NK-92 treated with Interleukin-12 subunit alpha and Interleukin-12 subunit beta, amount 100 ng/mL, for 24 hours (cell line): ENCODE results near the gene SNRPN.
"Not testable (repeated sequence)": the region's sequence is repeated elsewhere in the genome, so short reads cannot be mapped to it uniquely, and the experiment has no call there.

Source experiments
- DNase-seq: peaks from one replicate; lab custom pipeline; 2025; lab: John Stamatoyannopoulos, UW

SNRPN gene

DNA sequence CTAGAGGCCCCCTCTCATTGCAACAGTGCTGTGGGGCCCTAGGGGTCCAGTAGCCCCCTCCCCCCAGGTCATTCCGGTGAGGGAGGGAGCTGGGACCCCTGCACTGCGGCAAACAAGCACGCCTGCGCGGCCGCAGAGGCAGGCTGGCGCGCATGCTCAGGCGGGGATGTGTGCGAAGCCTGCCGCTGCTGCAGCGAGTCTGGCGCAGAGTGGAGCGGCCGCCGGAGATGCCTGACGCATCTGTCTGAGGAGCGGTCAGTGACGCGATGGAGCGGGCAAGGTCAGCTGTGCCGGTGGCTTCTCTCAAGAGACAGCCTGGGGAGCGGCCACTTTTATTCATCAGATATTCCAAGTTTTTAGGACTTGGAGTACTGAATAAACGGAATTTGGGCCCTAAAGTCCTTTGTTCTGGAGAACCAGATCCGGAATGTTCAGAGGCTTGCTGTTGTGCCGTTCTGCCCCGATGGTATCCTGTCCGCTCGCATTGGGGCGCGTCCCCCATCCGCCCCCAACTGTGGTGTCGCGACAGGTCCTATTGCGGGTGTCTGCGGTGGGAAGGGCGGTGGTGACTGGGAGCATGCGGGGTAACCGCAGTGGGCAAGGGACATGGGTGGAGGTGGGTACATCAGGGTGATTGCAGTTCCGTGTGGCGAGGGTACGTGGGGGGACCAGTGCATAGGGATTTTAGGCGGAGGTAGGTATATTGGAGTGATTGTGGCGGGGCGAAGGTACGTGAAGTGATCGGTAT, at the start of gene SNRPN, which contains the start of gene SNURF:
TSS of gene SNRPN (plus strand) at position 205 of the 748 bp plus-strand sequence. CDS start 19,467 bp downstream, outside the sequence.
TSS of gene SNURF (plus strand) at position 205 of the 748 bp plus-strand sequence. CDS start at position 267, 62 bp downstream.
- peak; percentile 45 for DNase-seq

DNA sequence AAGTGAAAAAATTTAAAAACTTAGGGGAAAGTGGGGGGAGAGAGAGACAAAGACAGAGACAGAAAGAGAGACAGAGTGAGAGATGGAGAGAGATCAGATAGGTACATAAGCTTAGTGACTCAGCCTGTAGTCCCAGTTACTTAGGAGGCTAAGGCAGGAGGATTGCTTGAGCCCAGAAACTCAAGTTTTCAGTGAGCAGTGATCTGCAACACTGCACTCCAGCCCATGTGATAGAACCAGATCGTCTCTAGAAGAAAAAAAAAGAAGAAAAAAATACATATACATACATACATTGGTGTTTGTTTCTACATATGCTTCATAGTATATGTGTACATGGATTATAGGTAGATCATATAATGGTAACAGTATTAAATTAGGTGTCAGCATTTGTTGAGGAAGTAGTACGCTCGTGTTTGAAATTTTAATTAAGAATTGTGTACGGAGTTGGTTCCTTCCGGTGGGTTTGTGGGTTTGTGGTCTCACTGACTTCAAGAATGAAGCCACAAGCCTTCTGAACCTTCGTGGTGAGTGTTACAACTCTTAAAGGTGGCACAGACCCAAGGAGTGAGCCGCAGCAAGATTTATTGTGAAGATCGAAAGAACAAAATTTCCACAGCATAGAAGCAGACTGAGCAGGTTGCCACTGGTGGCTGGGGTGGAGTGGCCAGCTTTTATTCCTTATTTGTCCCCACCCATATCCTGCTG, 38.3 kb upstream of the SNRPN start:
- DNase-seq = no peak

DNA sequence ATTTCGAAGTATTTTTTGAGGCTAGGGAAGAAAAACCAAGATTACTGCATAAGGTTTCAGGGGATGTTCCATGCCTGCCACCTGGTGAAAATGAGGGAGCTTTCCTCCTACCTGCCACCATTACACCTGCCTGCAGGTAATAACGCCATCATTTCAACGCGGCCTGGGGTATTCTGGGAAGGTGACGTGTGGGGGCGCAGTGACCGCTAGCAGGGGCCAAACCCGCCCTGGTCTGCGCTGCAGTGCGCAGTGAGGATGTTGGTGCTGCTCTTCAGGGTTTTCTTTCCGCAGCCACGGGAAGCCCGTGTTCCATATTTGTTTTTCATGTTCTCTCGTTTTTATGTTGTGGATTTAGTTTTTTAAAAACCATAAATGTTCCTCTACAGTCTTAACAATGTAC, 37.4 kb upstream of the SNRPN start:
- DNase-seq = no peak

DNA sequence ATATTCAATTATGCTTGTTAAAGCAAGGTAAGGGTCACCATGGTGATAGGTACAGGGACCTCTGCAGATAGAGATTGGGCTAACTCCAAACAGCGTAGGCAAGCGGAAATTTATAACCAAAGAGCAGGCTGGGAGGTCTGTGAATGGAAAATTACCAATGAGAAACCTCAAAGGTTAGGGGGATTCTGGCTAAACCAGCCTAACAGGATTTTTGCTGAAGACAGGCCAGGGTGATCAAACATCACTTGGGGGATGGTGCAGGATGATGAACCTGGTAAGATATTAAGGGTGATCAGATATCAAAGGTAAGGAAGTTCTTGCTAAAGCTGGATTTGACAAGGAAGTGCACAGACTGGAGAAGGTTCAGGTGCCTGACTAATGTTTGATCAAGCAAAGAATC, 35.3 kb upstream of the SNRPN start:
- DNase-seq = no peak

DNA sequence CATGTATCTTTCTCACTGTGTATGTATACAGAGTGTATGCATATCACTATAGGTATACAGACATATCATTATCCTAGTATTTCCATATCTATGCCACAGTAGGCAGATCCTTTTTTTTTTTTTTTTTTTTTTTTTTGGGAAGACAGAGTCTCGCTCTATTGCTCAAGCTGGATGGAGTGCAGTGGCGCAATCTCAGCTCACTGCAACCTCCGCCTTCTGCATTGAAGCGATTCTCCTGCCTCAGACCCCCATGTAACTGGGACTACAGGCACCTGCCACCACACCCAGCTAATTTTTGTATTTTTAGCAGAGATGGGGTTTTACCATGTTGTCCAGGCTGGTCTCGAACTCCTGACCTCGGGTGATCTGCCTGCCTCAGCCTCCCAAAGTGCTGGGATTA, 32.0 kb upstream of the SNRPN start:
- DNase-seq = not testable (repeated sequence)

DNA sequence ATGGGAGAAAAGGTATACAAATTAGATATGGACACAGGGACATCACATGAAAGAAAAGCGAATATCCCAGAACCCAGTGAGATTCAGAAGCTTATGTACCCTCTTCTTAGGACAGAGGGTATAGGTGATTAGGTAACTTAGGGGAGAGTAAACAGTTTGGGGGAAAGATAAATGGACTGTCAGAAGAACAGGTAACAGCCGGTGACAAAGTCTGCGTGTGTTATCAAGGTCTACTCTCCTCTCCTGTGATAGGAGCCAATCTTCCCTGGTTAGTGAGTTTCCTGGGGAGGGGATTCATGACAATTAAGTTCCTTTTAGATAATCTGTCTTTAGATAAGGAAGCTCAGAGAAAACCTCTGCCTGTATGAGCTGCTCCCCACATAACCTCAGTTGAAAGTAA, 30.6 kb upstream of the SNRPN start:
- no peak for DNase-seq

DNA sequence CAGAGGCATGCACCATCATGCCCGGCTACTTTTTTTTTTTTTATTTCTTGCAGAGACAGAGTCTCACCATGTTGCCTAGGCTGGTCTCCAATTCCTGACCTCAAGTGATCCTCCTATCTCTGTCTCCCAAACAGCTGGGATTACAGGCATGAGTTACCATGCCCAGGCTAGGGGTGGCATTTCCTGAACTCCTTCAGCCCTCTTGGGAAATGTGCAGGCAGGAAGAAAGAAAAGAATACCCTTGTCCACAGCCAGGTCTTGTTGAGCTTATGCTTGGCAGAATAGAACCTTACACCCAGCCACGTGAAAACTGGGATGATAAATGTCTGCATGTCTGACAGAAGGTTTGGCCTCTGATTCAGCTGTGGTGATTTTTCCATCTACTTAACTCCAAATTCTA, 30.2 kb upstream of the SNRPN start:
- DNase-seq = no peak

DNA sequence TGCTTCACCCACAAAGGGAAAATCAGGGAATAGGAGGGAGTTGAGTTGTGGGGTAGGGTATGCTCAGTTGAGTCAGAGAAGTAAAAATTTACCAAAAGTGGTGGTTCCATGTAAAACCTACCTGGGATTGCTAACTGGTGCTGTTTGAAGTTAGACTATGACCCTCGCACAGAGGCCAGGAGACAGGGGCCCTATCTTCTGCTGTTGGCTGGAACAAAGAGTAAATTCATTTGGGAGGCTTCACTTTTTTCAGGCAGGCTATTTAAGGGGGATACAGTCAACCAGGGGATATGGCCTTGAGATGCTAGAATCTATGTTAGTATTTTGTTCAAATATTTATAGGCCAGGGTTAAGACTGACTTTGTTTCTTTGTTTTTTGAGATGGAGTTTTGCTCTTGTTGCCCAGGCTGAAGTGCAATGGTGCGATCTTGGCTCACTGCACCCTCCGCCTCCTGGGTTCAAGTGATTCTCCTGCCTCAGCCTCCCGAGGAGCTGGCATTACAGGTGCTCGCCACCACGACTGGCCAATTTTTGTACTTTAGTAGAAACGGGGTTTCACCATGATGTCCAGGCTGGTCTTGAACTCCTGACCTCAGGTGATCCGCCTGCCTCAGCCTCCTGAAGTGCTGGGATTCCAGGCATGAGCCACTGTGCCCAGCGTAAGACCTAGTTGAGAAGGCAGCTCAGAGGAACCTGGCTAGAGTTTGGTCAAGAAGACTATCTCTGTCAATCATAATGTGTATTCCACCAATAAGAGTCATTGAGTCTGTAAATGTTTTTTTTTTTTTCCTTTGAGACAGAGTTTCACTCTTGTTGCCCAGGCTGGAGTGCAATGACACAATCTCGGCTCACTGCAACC, 22.7 kb upstream of the SNRPN start:
- not testable (repeated sequence) for DNase-seq

DNA sequence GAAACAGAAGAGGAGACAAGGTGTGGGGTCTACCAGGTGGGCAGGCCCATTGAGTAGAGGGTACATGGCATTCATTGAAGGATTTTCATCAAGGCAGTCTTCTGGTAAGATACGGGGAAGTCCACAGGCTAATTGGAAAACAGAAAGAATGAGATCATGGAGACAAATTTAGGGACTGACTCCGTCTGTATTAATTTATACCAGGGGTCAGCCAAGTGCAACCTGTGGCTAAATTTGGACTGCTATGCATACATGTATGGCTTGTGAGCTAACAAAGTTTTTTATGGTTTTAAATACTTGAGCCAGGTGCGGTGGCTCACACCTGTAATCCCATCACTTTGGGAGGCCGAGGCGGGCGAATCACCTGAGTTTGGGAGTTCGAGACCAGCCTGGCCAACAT, 21.1 kb upstream of the SNRPN start:
- no peak for DNase-seq

DNA sequence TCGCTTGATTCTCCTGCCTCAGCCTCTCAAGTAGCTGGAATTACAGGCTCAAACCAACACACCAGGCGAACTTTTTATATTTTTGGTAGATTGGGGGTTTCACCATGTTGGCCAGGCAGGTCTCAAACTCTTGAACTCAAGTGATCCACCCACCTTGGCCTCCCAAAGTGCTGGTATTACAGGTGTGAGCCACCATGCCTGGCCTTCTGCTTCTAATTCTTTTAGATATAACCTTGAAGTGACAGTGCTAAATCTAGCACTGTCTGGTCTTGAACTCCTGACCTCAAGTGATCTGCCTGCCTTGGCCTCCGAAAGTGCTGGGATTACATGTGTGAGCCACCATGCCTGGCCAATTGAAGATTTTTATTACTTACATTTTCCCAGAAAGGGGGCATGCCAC, 16.6 kb upstream of the SNRPN start:
- DNase-seq = not testable (repeated sequence)

DNA sequence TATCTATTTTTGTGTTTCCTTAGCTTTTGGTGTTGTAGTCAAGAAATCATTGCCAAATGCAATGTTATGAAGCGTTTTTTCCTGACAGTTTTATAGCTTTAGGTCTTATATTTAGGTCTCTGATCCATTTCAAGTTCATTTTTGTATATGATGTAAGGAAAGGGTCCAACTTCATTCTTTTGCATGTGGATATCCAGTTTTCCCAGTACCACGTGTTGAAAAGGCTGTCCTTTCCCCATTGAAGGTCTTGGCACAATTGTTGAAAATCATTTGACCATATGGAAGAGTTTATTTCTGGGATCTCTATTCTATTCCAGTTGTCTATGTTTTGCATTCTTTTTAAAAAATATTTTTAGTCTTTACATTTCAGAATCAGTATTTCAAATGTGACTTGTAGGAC, 14.6 kb upstream of the SNRPN start:
- no peak for DNase-seq

DNA sequence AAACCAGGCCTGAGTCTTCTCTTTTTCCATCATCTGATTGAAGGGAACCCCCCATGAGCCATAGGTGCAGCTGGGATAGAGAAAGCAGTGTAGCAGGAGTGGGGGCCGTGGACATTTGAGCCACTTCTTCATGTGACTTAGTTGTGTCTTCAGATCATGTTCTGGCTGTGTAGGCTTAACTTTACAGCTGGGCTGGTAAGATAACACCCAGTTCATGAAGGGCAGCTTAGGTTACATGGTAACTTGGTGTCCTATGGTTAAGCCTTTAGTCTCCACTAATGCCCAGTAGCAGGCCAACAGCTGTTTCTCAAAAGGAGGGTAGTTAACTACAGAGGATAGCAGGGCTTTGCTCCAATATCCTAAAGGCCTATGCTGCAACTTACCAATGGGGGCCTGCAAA, 11.4 kb upstream of the SNRPN start:
- DNase-seq = no peak

DNA sequence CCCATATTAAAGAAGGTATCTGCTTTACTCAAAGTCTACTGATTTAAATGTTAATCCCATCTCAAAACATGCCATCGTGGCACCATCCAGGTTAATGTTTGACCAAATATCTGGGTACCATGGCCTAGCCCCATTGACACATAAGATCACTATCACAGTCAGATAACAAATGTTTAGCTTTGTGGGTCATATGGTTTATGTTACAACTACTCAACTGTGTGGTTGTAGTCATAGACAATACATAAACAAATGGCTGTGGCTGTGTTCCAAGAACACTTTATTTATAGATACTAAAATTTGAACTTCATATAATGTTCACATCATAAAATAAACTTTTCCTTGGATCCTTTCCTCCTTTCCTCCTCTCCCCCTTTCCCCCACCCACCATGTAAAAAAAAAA, 9.8 kb upstream of the SNRPN start:
- no peak for DNase-seq

DNA sequence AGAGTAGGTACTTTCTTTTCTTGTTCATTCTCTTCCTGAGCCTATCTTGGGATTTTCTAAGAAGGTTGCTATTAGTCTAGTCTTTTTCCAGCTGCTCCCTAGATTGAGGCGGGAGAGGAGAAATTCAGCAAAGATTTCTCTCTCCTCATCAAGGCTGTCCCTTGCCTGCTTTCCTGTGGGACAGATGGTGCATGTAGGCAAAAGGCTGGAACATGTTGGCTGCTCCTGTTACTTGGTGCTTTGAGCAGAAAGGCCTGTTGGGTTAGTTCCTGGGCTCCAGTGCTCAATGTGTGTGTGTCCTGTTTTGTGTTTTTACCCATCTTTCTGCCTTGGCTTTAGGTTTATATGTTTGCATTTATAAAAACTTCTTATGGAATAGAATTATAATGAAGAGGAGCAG, 9.1 kb upstream of the SNRPN start:
- no peak for DNase-seq

DNA sequence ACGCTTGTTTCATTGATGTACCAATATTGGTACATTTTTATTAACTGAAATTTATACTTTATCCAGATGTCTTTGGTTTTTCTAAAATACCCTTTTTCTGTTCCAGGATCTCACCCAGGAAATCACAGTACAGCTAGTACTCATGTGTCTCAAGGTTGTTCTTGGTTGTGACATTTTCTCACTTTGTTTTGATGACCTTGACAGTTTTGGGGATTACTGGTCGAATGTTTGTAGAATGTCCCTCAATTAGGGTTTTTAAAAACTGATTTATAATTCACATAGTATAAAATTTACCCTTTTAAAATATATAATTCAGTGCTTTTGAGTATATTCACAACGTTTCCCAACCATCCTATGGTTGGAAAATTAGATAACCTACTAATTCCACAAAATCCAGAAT, 6.3 kb upstream of the SNRPN start:
- no peak for DNase-seq

DNA sequence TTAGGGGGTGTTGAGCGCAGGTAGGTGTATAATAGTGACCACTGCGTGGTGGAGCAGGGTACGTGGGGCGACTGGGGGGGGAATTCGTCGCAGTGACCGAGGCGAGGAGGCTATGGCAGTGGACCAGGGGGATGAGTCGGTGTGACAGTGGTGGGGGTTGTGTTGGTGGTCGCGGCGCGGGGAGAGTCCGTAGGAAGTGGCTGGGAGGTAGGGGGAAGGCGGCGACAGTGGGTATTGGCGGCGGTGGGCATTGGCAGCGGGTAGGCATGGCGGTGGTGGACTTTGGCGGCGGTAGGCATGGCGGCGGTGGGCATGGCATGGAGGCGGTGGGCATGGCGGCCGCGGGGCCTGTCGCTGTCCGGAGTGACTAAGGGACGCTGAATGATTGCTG, 739 bp downstream of the SNRPN start:
- DNase-seq = no peak

DNA sequence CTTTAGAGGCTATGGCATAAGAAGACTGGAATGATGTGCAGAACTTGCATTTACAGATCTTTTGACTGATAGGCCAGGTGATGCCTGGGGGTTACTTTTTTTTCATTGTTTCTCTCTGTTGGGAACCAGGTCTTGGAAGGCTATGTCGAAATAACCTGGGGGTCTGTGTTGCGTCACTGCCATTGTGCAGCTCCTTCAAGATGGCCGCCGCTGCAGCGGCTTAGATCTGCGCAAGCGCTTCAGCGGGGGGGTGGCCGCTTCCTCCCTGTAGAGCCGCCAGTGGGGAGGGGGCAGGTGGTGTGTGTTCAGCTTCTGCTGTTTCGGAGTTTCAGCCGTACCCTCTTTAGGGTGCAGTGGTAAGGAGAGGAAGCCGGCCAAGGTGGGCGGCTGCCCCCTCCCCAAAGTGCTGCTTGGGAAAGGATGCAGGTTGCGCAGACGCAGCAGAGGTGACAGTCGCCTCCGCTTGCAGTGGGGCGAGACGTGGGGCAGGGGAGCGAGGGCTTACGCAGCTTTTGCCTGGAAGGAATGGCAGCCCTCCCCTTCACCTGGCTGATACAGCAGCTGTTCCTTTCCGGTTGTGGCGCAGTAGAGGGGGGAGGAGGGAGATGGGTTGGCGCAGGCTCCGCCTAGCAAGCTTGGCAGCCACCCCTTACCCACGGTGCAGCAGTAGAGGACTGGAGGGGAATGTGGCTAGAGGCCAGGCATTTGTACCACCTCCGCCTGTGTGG, 1.5 kb downstream of the SNRPN start:
- peak; percentile 52 for DNase-seq

DNA sequence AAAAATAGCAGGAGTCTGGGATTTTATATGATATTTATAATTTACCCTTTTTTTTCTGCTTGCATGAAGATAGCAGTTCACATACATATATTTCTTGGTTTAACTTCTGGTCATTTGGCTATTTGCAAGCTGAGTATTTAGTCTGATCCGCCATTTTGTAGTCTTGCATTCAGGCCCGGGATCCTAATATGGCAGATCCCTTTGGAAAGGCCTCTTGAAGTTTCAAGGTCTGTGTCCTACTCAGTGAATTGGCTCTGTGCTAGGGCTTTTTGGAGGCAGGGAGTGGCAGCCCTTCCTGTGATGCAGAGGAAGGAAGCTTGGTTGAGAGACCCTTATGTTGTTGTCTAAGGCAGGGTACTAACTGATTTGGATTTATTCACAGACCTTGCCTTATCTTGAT, 2.9 kb downstream of the SNRPN start:
- no peak for DNase-seq

DNA sequence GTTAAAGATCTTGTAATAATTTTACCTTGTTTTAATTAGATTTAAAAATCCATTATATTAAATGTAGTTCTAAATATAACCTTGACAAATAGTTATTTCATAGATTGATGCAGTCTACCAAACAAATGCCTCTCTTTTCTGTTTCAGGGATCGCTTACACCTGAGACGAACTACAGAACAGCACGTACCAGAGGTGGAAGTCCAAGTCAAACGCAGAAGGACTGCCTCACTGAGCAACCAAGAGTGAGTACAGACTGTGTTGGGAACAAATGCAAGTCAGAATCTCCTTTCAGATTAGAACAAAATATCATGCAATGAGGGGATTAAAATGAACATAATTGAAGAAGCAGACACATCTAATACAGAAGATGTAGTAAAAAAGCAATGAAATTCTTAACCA, 7.2 kb downstream of the SNRPN start:
- no peak for DNase-seq

DNA sequence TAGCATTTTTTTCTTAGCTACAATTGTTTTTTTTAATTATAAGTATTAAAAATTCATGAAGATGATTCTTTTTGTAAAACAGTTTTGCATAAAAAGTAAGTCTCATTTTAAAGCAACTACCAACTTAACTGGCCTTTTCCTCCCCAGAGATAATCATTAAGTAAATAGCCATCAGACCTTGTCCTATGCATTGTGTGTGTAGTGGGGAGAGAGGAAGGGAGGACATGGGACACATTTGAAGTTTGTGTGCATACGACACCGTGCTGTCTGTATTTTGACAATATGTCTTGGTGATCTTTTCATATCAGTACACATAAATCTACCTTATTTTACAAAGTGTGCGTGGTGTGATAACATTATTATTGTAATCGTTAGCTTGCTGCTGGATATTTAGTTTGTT, 8.1 kb downstream of the SNRPN start:
- no peak for DNase-seq

DNA sequence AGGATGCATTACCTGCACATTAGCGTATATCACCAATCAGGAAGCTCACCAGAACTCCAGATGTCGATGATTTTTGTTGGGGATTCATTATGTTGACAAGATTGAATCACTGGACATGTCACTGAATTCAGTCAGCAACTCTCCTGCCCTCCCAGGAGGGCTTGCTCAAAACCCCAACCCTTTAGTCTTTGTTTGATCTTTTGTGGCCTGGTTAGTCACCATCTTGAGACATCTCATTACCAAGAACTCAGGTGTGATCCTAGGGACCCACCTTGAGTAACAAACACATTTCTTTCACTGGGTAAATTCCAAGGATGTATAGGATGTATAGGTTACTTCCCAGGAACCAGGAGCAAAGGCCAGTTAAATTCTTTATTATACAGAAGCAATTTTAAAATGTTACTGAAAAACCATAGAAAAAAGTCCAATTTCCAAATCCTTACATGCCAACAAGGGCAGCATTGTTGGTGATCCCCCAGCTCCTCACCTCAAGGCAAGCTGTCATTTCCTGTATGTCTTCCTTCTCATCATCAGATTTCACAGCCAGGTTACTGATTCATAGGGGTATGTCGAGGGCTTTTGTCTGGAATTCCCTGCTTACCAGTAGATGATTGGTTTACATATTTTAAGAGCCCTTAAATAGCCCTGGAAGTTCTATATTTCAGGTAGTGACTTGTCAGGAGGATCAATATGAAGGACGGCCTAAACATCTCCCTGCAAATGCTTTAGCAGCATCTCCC, 11.7 kb downstream of the SNRPN start:
- no peak for DNase-seq
